Mesodermal cell (in vitro differentiated cells): ENCODE measurements around the gene SCN7A.
A peak's percentile ranks its signal among the peaks of the same experiment; 100 is the strongest.

Experiments used
- H3K27ac ChIP-seq: 2 replicates; pipeline ENCODE4 v1.7.0; 2013; ENCODE audit warnings: mild to moderate bottlenecking, low read depth, low read length, moderate library complexity; ENCODE audit not compliant: severe bottlenecking
- H3K36me3 ChIP-seq: 2 replicates; pipeline ENCODE4 v1.7.1; 2013; ENCODE audit warnings: mild to moderate bottlenecking, low read length, moderate library complexity; ENCODE audit not compliant: control insufficient read depth, insufficient read depth
- H3K4me1 ChIP-seq: one replicate; pipeline ENCODE4 v1.7.1; 2013; ENCODE audit warnings: mild to moderate bottlenecking, low read length; ENCODE audit not compliant: insufficient read depth, control insufficient read depth, poor library complexity, severe bottlenecking
- H3K4me3 ChIP-seq: 2 replicates; pipeline ENCODE4 v1.7.0; 2013; ENCODE audit warnings: low read length, control low read depth, mild to moderate bottlenecking; ENCODE audit not compliant: insufficient read depth, poor library complexity, severe bottlenecking; ENCODE audit errors: extremely low read depth
- H3K9me3 ChIP-seq: 2 replicates; pipeline ENCODE4 v1.7.1; 2013; ENCODE audit warnings: mild to moderate bottlenecking, low read length, moderate library complexity; ENCODE audit not compliant: control insufficient read depth
- WGBS, 2 experiments: methylation state at CpG; one replicate each; pipeline ENCODE4 v1.1.5; 2013; ENCODE audit warnings: missing lambda C conversion rate in 2 of 2; ENCODE audit not compliant: insufficient coverage in 2 of 2; 5-methylcytosine and 5-hydroxymethylcytosine counted together

The SCN7A gene

GRCh38 chr2:166375195-166375735 is 118.8 kb downstream of the SCN7A start:
- H3K4me1 ChIP-seq = peaks cover 2% of the 10 kb centered on the region
- 0 to 7% methylated on average over 8 of the region's 17 CpGs for WGBS, 2 experiments
- H3K27ac ChIP-seq = no peak overlapping the region
- no peaks in the 10 kb centered on the region for H3K9me3 ChIP-seq
- peak overlapping the region; percentile 50 for H3K4me3 ChIP-seq
- no peaks in the 10 kb centered on the region for H3K36me3 ChIP-seq

GRCh38 chr2:166373951-166374350 is 120.1 kb downstream of the SCN7A start:
- peaks cover 2% of the 10 kb centered on the region for H3K4me1 ChIP-seq
- H3K4me3 ChIP-seq = no peak overlapping the region
- no peak overlapping the region for H3K27ac ChIP-seq
- H3K36me3 ChIP-seq = no peaks in the 10 kb centered on the region
- H3K9me3 ChIP-seq = no peaks in the 10 kb centered on the region

DNA sequence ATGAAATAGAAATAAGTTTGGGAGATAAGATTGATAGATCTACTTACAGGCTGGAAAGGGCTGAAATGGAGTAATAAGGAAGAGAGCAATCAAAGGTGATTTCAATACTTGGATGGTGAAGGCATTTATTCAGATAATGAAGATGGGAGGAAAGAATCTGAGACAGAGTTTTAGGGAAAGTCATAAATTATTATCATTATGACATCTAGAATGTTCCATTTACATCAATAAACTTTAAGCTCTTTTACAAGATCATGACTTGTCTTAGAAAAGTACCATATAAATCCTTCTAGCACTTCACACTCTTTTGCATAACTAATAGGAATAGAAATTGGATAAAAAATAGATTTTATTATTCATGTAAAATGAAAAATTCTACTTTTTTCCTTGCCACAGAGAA is 120.5 kb downstream of the SCN7A start:
- no peaks in the 10 kb centered on the region for H3K9me3 ChIP-seq
- no peaks in the 10 kb centered on the region for H3K36me3 ChIP-seq
- H3K4me1 ChIP-seq = peaks cover 2% of the 10 kb centered on the region
- no peak overlapping the region for H3K4me3 ChIP-seq
- H3K27ac ChIP-seq = no peak overlapping the region

- no peaks in the 10 kb centered on the region for H3K36me3 ChIP-seq
- peaks cover 2% of the 10 kb centered on the region for H3K4me1 ChIP-seq
- H3K9me3 ChIP-seq = no peaks in the 10 kb centered on the region
- 43 to 59% methylated on average over 2 of the region's 2 CpGs for whole genome bisulfite sequencing, 2 experiments
- no peak overlapping the region for H3K27ac ChIP-seq
- no peak overlapping the region for H3K4me3 ChIP-seq
Measured at GRCh38 chr2:166373105-166373504, 120.9 kb downstream of the SCN7A start.

DNA sequence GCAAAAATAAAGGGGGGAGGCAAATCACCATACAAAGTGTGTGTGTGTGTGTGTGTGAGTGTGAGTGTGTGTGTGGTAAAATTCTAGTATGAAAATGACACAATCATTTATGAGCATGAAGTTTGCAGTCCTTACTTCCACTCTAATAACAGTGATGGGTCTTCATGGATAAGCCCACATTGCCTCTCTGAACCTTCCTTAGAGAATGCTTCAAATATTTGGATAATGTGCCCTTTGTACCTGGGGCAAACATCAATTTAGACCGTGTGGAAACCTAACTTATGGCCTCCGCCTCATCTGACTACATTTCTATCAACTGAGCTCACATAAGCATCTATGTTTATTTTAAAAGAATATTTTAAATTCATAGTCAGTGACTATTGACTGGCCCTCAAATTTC is 122.0 kb downstream of the SCN7A start:
- H3K27ac ChIP-seq = no peak overlapping the region

GRCh38 chr2:166365803-166366420 is 128.1 kb downstream of the SCN7A start:
- Histone ChIP-seq H3K4me3 (no peak overlapping the region), H3K4me1 (no peaks in the 10 kb centered on the region), H3K36me3 (no peaks in the 10 kb centered on the region), H3K27ac (no peak overlapping the region), H3K9me3 (no peaks in the 10 kb centered on the region)
- 75 to 79% methylated on average over 1 to 2 of the region's 6 CpGs for WGBS, 2 experiments

More for the DNA sequence above, 122.0 kb downstream of the SCN7A start:
- WGBS, 2 experiments = no CpG with 5 or more reads among the region's 2 CpGs
- Histone ChIP-seq H3K36me3 (no peaks in the 10 kb centered on the region), H3K4me1 (peaks cover 2% of the 10 kb centered on the region), H3K4me3 (no peak overlapping the region), H3K9me3 (no peaks in the 10 kb centered on the region)

DNA sequence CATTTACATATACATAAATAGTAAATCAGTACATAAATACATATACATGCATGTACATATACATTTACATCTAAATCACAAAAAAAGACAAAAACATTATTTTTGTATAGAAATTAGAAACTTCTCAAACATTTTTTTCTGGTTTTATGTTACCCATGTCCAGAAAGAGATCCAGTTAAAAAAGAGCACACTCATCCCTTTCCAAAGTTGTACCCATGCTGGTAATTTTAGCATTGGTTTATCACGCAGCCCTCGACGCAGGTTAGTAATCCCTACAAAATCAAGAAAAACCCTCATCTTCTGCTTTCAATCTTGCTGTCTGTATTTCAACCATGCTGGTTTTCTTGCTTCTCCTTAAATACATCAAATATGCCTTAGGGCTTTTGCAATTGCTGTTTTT is 128.8 kb downstream of the SCN7A start:
- WGBS, 2 experiments = 82 to 100% methylated on average over 2 to 3 of the region's 3 CpGs
- Histone ChIP-seq H3K4me3 (no peak overlapping the region), H3K4me1 (no peaks in the 10 kb centered on the region), H3K36me3 (no peaks in the 10 kb centered on the region), H3K9me3 (no peaks in the 10 kb centered on the region), H3K27ac (no peak overlapping the region)

GRCh38 chr2:166364476-166365161 is 129.4 kb downstream of the SCN7A start:
- Histone ChIP-seq H3K27ac (no peak overlapping the region), H3K9me3 (no peaks in the 10 kb centered on the region), H3K4me3 (no peak overlapping the region), H3K36me3 (no peaks in the 10 kb centered on the region), H3K4me1 (no peaks in the 10 kb centered on the region)
- 80 to 92% methylated on average over 2 to 4 of the region's 9 CpGs for WGBS, 2 experiments

DNA sequence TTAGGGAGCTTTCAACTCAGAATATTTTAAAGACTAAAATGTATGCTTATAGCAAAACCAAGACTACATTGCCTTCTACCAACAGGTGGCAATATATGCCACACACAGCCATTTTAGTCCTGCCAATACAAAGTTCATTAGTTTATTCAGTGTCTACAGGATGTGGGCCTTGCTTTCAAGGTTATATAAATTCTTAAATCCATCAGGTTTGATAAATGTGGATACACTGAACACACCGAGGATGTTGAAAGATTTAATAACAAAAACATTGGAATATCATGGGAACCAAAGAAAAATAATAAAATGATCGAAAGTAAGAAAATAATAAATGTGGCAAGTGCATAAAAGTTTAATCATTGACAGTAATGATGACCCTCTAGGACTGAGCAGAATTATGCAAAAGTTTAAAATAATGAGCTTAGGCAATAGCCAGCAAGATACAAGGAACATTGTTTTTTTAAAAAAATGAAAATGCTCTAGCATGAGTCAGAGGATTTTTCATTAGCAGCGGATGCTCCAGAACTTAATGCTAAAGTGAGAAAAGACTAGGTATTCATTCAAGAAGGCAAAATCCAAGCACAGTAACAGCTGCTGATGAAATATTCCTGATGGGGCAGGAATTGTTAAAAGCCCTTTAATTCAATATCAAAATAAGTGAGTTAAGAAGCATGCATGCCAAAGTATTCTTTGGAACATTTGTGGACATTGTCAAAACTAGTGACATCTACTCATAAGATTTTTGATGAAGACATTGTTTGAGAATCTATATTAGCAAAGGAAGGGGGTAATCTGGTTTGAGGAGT is 132.5 kb downstream of the SCN7A start:
- no peak overlapping the region for H3K27ac ChIP-seq

DNA sequence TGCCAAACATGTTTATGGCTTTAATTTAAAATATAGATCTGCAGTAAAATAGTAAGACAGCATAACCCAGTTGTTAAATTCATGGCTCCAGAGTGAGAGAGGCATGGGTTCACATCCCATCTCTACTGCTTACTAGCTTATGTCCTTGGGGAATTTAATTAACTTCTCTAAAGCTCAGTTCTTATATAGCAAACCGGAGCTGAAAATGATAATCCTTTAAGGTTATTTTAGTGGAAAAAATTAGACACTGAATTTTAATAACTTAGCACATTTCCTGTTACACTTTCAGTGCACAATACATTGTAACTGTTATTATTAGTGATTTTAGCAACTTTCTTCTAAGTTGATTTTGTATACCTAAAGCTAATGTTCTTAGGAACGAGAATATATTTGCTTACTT is 133.1 kb downstream of the SCN7A start:
- H3K9me3 ChIP-seq = no peaks in the 10 kb centered on the region
- no peaks in the 10 kb centered on the region for H3K4me1 ChIP-seq
- no CpG with 5 or more reads among the region's 2 CpGs for WGBS, 2 experiments
- no peak overlapping the region for H3K4me3 ChIP-seq
- no peaks in the 10 kb centered on the region for H3K36me3 ChIP-seq
- H3K27ac ChIP-seq = no peak overlapping the region

More for the DNA sequence above, 132.5 kb downstream of the SCN7A start:
- Histone ChIP-seq H3K9me3 (no peaks in the 10 kb centered on the region), H3K4me3 (no peak overlapping the region), H3K4me1 (no peaks in the 10 kb centered on the region), H3K36me3 (no peaks in the 10 kb centered on the region)
- WGBS, 2 experiments = 86 to 89% methylated on average over 1 to 2 of the region's 3 CpGs

DNA sequence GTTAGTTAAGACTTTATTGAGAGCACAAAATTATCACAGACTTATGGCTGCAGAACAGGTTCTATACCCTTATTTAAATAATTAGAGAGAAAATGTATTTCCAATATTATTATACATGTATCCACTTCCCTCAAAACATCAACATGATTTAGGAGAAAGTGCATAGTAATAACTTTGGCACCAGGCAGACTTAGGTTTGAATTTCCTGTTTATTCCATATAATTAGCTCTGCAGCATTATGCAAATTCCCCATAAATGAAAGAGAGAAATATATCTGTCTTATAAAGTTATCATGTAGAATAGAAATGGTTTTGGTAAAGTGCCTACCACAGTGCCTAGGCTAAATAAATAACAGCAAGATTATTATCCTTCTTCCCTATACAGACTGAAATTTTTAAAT is 133.6 kb downstream of the SCN7A start:
- Histone ChIP-seq H3K27ac (no peak overlapping the region), H3K4me1 (no peaks in the 10 kb centered on the region), H3K4me3 (no peak overlapping the region), H3K36me3 (no peaks in the 10 kb centered on the region), H3K9me3 (no peaks in the 10 kb centered on the region)
